ENCODE measurements around the gene C11orf16. TPM values are rescaled to one million over a fixed set of nuclear protein-coding genes. Genes with fewer than 3 reads are reported as not detected.
"Not testable (repeated sequence)": the region's sequence is repeated elsewhere in the genome, so short reads cannot be mapped to it uniquely, and the experiment has no call there.

Gene C11orf16
- polyA plus RNA-seq (2011; rRNA removed) (not detected in 2 replicates), polyA minus RNA-seq (2011; rRNA and poly(A)+ RNA removed) (not detected in 2 replicates)

GRCh38 chr11:8932564-8933180 is at the start of gene C11orf16:
TSS of gene C11orf16 (minus strand) at chr11:8932947. CDS start at chr11:8932308, 639 bp downstream.
- Histone ChIP-seq H3K4me3 (ENCODE audit: low read depth, low read length) (no peak within 1 kb of the TSS), H3K27ac (ENCODE audit: low read depth, low read length) (no peak within 1 kb of the TSS), H3K9me3 (ENCODE audit: control insufficient read depth, insufficient read depth, low read length) (no peaks in the 10 kb centered on the region), H3K27me3 (ENCODE audit: control insufficient read depth, insufficient read depth, low read length) (no peaks in the 10 kb centered on the region)
- TF ChIP-seq CTCF (IDR thresholded peaks at IDR 0.05; ENCODE audit: low read depth, low read length): no peak
- ChIA-PET POLR2A (no interaction called here), CTCF (no interaction called here)
- no peak for DNase-seq (ENCODE audit: low read depth, low spot score)

- H3K9me3 ChIP-seq (ENCODE audit: control insufficient read depth, insufficient read depth, low read length): no peaks in the 10 kb centered on the region
- H3K4me3 ChIP-seq (ENCODE audit: low read depth, low read length): no peak overlapping the region
- no peak for TF ChIP-seq CTCF (IDR thresholded peaks at IDR 0.05; ENCODE audit: low read depth, low read length)
- no peak for DNase-seq (ENCODE audit: low read depth, low spot score)
- H3K27ac ChIP-seq (ENCODE audit: low read depth, low read length): no peak overlapping the region
- POLR2A ChIA-PET: no interaction called here
- CTCF ChIA-PET: interaction anchor here (1.2 kb wide), 1 partner anchor 157 kb away, joined by 7 read pairs; no protein-coding TSS in a partner anchor
- no peaks in the 10 kb centered on the region for H3K27me3 ChIP-seq (ENCODE audit: control insufficient read depth, insufficient read depth, low read length)
Measured at GRCh38 chr11:8980485-8980884, 47.7 kb upstream of the C11orf16 start.

GRCh38 chr11:8979365-8979764 is 46.6 kb upstream of the C11orf16 start:
- H3K27me3 ChIP-seq (ENCODE audit: control insufficient read depth, insufficient read depth, low read length); H3K9me3 ChIP-seq (ENCODE audit: control insufficient read depth, insufficient read depth, low read length); DNase-seq (ENCODE audit: low read depth, low spot score); POLR2A ChIA-PET; H3K27ac ChIP-seq (ENCODE audit: low read depth, low read length); H3K4me3 ChIP-seq (ENCODE audit: low read depth, low read length): not testable (repeated sequence)
- CTCF ChIA-PET: interaction anchor here (1.2 kb wide), 1 partner anchor 158 kb away, joined by 7 read pairs; no protein-coding TSS in a partner anchor

GRCh38 chr11:8973121-8973520 is 40.4 kb upstream of the C11orf16 start:
- Histone ChIP-seq H3K27ac (ENCODE audit: low read depth, low read length) (no peak overlapping the region), H3K9me3 (ENCODE audit: control insufficient read depth, insufficient read depth, low read length) (no peaks in the 10 kb centered on the region), H3K27me3 (ENCODE audit: control insufficient read depth, insufficient read depth, low read length) (no peaks in the 10 kb centered on the region), H3K4me3 (ENCODE audit: low read depth, low read length) (no peak overlapping the region)
- no peak for DNase-seq (ENCODE audit: low read depth, low spot score)
- TF ChIP-seq CTCF (IDR thresholded peaks at IDR 0.05; ENCODE audit: low read depth, low read length): no peak
- ChIA-PET CTCF (no interaction called here), POLR2A (no interaction called here)

- H3K27ac ChIP-seq (ENCODE audit: low read depth, low read length): no peak overlapping the region
- no peak overlapping the region for H3K4me3 ChIP-seq (ENCODE audit: low read depth, low read length)
- H3K27me3 ChIP-seq (ENCODE audit: control insufficient read depth, insufficient read depth, low read length): no peaks in the 10 kb centered on the region
- no peak for DNase-seq (ENCODE audit: low read depth, low spot score)
- TF ChIP-seq CTCF (IDR thresholded peaks at IDR 0.05; ENCODE audit: low read depth, low read length): no peak
- no peaks in the 10 kb centered on the region for H3K9me3 ChIP-seq (ENCODE audit: control insufficient read depth, insufficient read depth, low read length)
- POLR2A ChIA-PET: no interaction called here
- CTCF ChIA-PET: interaction anchor here (1.3 kb wide), 1 partner anchor 166 kb away, joined by 5 read pairs; no protein-coding TSS in a partner anchor
Measured at GRCh38 chr11:8971924-8972316, 39.2 kb upstream of the C11orf16 start.

All from AG04450 (cell line).